Measurements from ENCODE around the gene LAPTM5. TPM values are rescaled to one million over a fixed set of nuclear protein-coding genes. Genes with fewer than 3 reads are reported as not detected.

Gene LAPTM5
- total RNA-seq, 1 experiment from 2014 or later = not detected

DNA sequence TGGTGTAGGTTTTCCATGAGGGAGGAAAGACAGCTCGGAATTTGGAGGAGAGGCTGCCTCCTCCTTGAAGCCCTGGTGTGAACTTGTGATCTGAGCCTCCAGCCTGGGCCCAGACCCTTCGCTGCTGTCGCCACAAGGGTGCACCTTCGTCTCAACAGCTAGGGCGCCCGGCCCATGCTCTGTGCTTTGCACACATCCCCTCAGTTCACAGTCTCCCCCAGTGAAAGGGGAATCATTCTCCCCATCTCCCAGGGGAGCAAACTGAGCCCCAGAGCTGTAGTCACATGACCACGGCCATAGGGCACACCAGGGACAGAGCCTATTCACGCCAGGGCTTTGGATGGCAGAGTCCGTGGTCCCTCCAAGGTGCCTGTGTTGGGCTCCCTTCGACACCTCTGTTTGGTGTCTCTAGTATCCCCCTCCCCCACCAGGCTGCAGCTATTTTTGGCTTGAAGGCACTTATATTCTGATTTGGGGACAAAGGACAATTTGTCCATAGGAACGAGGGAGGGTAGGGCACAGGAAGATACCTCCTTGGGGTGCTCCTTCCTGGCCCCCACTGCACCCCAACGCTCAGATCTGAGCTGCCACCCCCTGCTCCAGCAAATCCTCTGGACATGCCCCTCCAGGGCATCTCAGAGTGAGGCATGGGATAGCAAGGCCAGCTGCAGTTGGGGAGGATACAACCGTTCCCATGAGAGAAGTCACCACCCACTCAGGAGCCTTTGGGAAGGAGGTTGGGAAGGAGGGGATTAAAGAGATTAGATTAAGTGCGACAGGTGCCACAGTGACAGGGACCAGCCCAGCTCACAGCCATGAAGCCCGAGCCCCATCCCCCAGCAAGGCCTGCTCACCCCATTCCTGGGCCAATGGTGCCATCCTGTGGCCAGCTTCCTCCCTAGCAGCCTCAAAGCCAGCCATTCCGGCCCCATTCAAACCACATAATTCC lies 49.9 kb downstream of the LAPTM5 start:
- Histone ChIP-seq H3K27ac (ENCODE audit: low read length) (no peak overlapping the region), H4K20me1 (ENCODE audit: low read length) (no peaks in the 10 kb centered on the region), H3K4me1 (ENCODE audit: insufficient read depth, low read length) (no peaks in the 10 kb centered on the region), H3K9ac (ENCODE audit: low read length) (no peak overlapping the region), H3K9me3 (ENCODE audit: low read length) (no peaks in the 10 kb centered on the region), H3F3A (ENCODE audit: low read length, unreplicated experiment) (no peaks in the 10 kb centered on the region), H3K79me2 (ENCODE audit: low read length) (no peaks in the 10 kb centered on the region), H3K9me2 (replicated peaks; ENCODE audit: low read length) (no peaks in the 10 kb centered on the region), H2AFZ (ENCODE audit: low read length) (no peak overlapping the region), H3K36me3 (ENCODE audit: low read depth, low read length) (no peaks in the 10 kb centered on the region), H3K4me2 (ENCODE audit: low read length) (no peak overlapping the region), H3K4me3 (ENCODE audit: low read length) (no peak overlapping the region), H3K27me3 (ENCODE audit: low read length) (peaks cover 8% of the 10 kb centered on the region; the same call in 1 of the 2 replicates)
- TF ChIP-seq EZH2 (IDR thresholded peaks at IDR 0.05; ENCODE audit: low read length, unreplicated experiment) = no peak
- TF ChIP-seq, protein P1, sequence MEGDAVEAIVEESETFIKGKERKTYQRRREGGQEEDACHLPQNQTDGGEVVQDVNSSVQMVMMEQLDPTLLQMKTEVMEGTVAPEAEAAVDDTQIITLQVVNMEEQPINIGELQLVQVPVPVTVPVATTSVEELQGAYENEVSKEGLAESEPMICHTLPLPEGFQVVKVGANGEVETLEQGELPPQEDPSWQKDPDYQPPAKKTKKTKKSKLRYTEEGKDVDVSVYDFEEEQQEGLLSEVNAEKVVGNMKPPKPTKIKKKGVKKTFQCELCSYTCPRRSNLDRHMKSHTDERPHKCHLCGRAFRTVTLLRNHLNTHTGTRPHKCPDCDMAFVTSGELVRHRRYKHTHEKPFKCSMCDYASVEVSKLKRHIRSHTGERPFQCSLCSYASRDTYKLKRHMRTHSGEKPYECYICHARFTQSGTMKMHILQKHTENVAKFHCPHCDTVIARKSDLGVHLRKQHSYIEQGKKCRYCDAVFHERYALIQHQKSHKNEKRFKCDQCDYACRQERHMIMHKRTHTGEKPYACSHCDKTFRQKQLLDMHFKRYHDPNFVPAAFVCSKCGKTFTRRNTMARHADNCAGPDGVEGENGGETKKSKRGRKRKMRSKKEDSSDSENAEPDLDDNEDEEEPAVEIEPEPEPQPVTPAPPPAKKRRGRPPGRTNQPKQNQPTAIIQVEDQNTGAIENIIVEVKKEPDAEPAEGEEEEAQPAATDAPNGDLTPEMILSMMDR (conservative IDR thresholded peaks at IDR 0.05; ENCODE audit: low read depth, low read length) = peak; percentile 90
- TF ChIP-seq EZH2phosphoT487 (IDR thresholded peaks at IDR 0.05; ENCODE audit: borderline replicate concordance, low read length) = no peak
- no TSS peak for BruUV-seq (replicated peaks)
- ATAC-seq (peak; percentile 93), DNase-seq (peak; percentile 77)
- ChIA-PET CTCF (interaction anchor here (0.5 to 1.1 kb wide), 4 partner anchors 11 to 998 kb away, joined by 3 to 6 read pairs (median 4); no protein-coding TSS in a partner anchor), POLR2A (ENCODE audit: unreplicated experiment) (no interaction called here)
- intact Hi-C loops (cut with micrococcal nuclease) = loop anchor here (1.0 to 10.0 kb wide), 6 partner anchors 915 to 1820 kb away; no protein-coding TSS in a partner anchor

DNA sequence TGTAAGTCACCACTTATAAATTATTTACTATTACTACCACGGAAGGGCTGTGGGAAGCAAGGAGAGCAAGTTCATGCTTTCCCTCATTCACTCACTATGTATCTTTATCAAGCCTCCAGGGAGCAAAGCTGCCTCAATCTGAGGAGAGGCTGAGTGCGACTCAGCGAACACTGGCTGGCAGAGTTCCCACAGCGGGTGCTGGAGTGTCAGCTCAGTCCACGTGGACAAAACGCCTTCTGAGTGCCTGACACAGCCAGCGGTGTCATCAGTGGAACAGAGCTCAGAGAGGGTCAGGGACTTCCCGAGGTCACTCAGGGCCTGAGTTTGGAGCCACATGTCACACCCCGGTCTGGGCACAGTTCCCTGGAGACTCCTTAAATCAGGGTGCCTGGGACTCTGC lies 51.0 kb downstream of the LAPTM5 start:
- no peaks in the 10 kb centered on the region for H3K36me3 ChIP-seq (ENCODE audit: low read depth, low read length)
- H3K4me1 ChIP-seq (ENCODE audit: insufficient read depth, low read length) = no peaks in the 10 kb centered on the region
- ChIA-PET CTCF (interaction anchor here (0.6 kb wide), 1 partner anchor 990 kb away, joined by 3 read pairs; no protein-coding TSS in a partner anchor), POLR2A (ENCODE audit: unreplicated experiment) (no interaction called here)
- no peak overlapping the region for H2AFZ ChIP-seq (ENCODE audit: low read length)
- no peak overlapping the region for H3K4me2 ChIP-seq (ENCODE audit: low read length)
- H4K20me1 ChIP-seq (ENCODE audit: low read length) = no peaks in the 10 kb centered on the region
- no peak overlapping the region for H3K9ac ChIP-seq (ENCODE audit: low read length)
- TF ChIP-seq EZH2phosphoT487 (IDR thresholded peaks at IDR 0.05; ENCODE audit: borderline replicate concordance, low read length) = no peak
- H3K9me2 ChIP-seq (replicated peaks; ENCODE audit: low read length) = no peaks in the 10 kb centered on the region
- no peaks in the 10 kb centered on the region for H3F3A ChIP-seq (ENCODE audit: low read length, unreplicated experiment)
- intact Hi-C loops (cut with micrococcal nuclease) = loop anchor here (5.0 to 10.0 kb wide), 4 partner anchors 999 to 1819 kb away; no protein-coding TSS in a partner anchor
- H3K9me3 ChIP-seq (ENCODE audit: low read length) = no peaks in the 10 kb centered on the region
- DNase-seq = peak; percentile 15
- BruUV-seq (replicated peaks) = no TSS peak
- peak; percentile 39; the same call in 1 of the 2 replicates for ATAC-seq
- H3K79me2 ChIP-seq (ENCODE audit: low read length) = no peaks in the 10 kb centered on the region
- no peak overlapping the region for H3K4me3 ChIP-seq (ENCODE audit: low read length)
- H3K27ac ChIP-seq (ENCODE audit: low read length) = no peak overlapping the region
- peaks cover 5% of the 10 kb centered on the region; the same call in 1 of the 2 replicates for H3K27me3 ChIP-seq (ENCODE audit: low read length)

DNA sequence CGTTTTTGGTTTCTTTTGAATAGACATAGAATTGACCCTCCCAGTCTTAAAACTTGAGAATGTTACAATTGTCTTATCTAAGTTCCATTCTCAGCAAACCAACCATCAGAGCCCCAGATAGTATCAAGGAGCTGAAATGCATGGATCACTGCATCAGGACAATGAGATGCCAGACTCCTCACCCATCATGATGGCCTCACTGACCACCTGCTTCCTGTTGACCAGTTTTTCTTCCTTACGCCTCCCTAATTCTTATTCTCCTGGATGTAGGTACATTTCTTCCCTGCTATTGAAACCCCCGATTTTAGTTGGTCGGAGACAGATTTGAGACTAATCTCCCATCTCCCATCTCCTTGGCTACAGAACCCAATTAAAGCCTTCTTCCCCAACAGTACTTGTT lies 51.9 kb downstream of the LAPTM5 start:
- H3K9ac ChIP-seq (ENCODE audit: low read length) = no peak overlapping the region
- no TSS peak for BruUV-seq (replicated peaks)
- H3F3A ChIP-seq (ENCODE audit: low read length, unreplicated experiment) = no peaks in the 10 kb centered on the region
- no peak overlapping the region for H3K4me2 ChIP-seq (ENCODE audit: low read length)
- ChIA-PET POLR2A (ENCODE audit: unreplicated experiment) (no interaction called here), CTCF (no interaction called here)
- no peaks in the 10 kb centered on the region for H4K20me1 ChIP-seq (ENCODE audit: low read length)
- no peak overlapping the region for H3K27ac ChIP-seq (ENCODE audit: low read length)
- 0 out of 2 replicates have a peak, but pooled peaks cover 3% of the 10 kb centered on the region for H3K27me3 ChIP-seq (ENCODE audit: low read length)
- no peaks in the 10 kb centered on the region for H3K79me2 ChIP-seq (ENCODE audit: low read length)
- no peak for DNase-seq
- H3K36me3 ChIP-seq (ENCODE audit: low read depth, low read length) = no peaks in the 10 kb centered on the region
- intact Hi-C loops (cut with micrococcal nuclease) = loop anchor here (5.0 to 10.0 kb wide), 4 partner anchors 998 to 1818 kb away; no protein-coding TSS in a partner anchor
- no peaks in the 10 kb centered on the region for H3K4me1 ChIP-seq (ENCODE audit: insufficient read depth, low read length)
- no peak for ATAC-seq
- H2AFZ ChIP-seq (ENCODE audit: low read length) = no peak overlapping the region
- no peaks in the 10 kb centered on the region for H3K9me2 ChIP-seq (replicated peaks; ENCODE audit: low read length)
- no peak for TF ChIP-seq EZH2phosphoT487 (IDR thresholded peaks at IDR 0.05; ENCODE audit: borderline replicate concordance, low read length)
- TF ChIP-seq, protein P1 (conservative IDR thresholded peaks at IDR 0.05; ENCODE audit: low read depth, low read length) = no peak
- no peaks in the 10 kb centered on the region for H3K9me3 ChIP-seq (ENCODE audit: low read length)
- no peak overlapping the region for H3K4me3 ChIP-seq (ENCODE audit: low read length)

Measured in PC-3 (cell line).